KOPT-K1 (cell line): Measurements from ENCODE around the gene MGLL.

ENCODE experiments used
- H3K27ac ChIP-seq: fragments of 200-600 bp; sonication (generic); 2 replicates; pipeline ENCODE4 v1.5.1; 2016; ENCODE audit warnings: antibody characterized with exemption, mild to moderate bottlenecking, low read depth, low read length; ENCODE audit not compliant: poor library complexity, severe bottlenecking
- H3K36me3 ChIP-seq: fragments of 200-600 bp; sonication (generic); 2 replicates; pipeline ENCODE4 v1.5.1; 2017; ENCODE audit warnings: antibody characterized with exemption, mild to moderate bottlenecking, low read length, moderate library complexity; ENCODE audit not compliant: insufficient read depth
- H3K9me3 ChIP-seq: fragments of 200-600 bp; sonication (generic); 2 replicates; pipeline ENCODE4 v1.5.1; 2017; ENCODE audit warnings: antibody characterized with exemption, low read length, mild to moderate bottlenecking; ENCODE audit not compliant: insufficient read depth, poor library complexity, severe bottlenecking

MGLL gene

GRCh38 chr3:127734754-127735473 is 87.4 kb downstream of the MGLL start:
- Histone ChIP-seq H3K36me3 (no peaks in the 10 kb centered on the region), H3K9me3 (no peaks in the 10 kb centered on the region), H3K27ac (no peak overlapping the region)

- no peaks in the 10 kb centered on the region for H3K36me3 ChIP-seq
- no peak overlapping the region for H3K27ac ChIP-seq
- no peaks in the 10 kb centered on the region for H3K9me3 ChIP-seq
Observed at GRCh38 chr3:127734181-127734720, 88.1 kb downstream of the MGLL start.

- H3K36me3 ChIP-seq: no peaks in the 10 kb centered on the region
- no peak overlapping the region for H3K27ac ChIP-seq
- no peaks in the 10 kb centered on the region for H3K9me3 ChIP-seq
Observed at GRCh38 chr3:127733781-127734180, 88.5 kb downstream of the MGLL start.

- no peak overlapping the region for H3K27ac ChIP-seq
- no peaks in the 10 kb centered on the region for H3K9me3 ChIP-seq
Observed at GRCh38 chr3:127732879-127733350, 89.4 kb downstream of the MGLL start.

GRCh38 chr3:127732303-127732702 is 90.0 kb downstream of the MGLL start:
- no peaks in the 10 kb centered on the region for H3K36me3 ChIP-seq
- H3K9me3 ChIP-seq: no peaks in the 10 kb centered on the region
- H3K27ac ChIP-seq: no peak overlapping the region

More at GRCh38 chr3:127732879-127733350, 89.4 kb downstream of the MGLL start:
- no peaks in the 10 kb centered on the region for H3K36me3 ChIP-seq

- Histone ChIP-seq H3K27ac (no peak overlapping the region), H3K36me3 (no peaks in the 10 kb centered on the region), H3K9me3 (no peaks in the 10 kb centered on the region)
Observed at GRCh38 chr3:127731546-127732289, 90.6 kb downstream of the MGLL start.

- Histone ChIP-seq H3K27ac (no peak overlapping the region), H3K9me3 (no peaks in the 10 kb centered on the region), H3K36me3 (no peaks in the 10 kb centered on the region)
Observed at GRCh38 chr3:127730666-127731295, 91.5 kb downstream of the MGLL start.

- Histone ChIP-seq H3K27ac (no peak overlapping the region), H3K36me3 (no peaks in the 10 kb centered on the region), H3K9me3 (peaks cover under 1% of the 10 kb centered on the region)
Observed at GRCh38 chr3:127730171-127730570, 92.1 kb downstream of the MGLL start.

- Histone ChIP-seq H3K9me3 (peaks cover 6% of the 10 kb centered on the region), H3K27ac (no peak overlapping the region), H3K36me3 (no peaks in the 10 kb centered on the region)
Observed at GRCh38 chr3:127729556-127730056, 92.7 kb downstream of the MGLL start.

GRCh38 chr3:127728417-127729015 is 93.8 kb downstream of the MGLL start:
- peaks cover 13% of the 10 kb centered on the region for H3K9me3 ChIP-seq
- H3K27ac ChIP-seq: no peak overlapping the region

GRCh38 chr3:127726894-127727293 is 95.4 kb downstream of the MGLL start:
- no peak overlapping the region for H3K27ac ChIP-seq
- H3K36me3 ChIP-seq: no peaks in the 10 kb centered on the region
- peaks cover 13% of the 10 kb centered on the region for H3K9me3 ChIP-seq

More at GRCh38 chr3:127728417-127729015, 93.8 kb downstream of the MGLL start:
- H3K36me3 ChIP-seq: no peaks in the 10 kb centered on the region

- H3K36me3 ChIP-seq: no peaks in the 10 kb centered on the region
- peaks cover 13% of the 10 kb centered on the region for H3K9me3 ChIP-seq
- no peak overlapping the region for H3K27ac ChIP-seq
Observed at GRCh38 chr3:127723011-127723567, 99.2 kb downstream of the MGLL start.

- Histone ChIP-seq H3K36me3 (no peaks in the 10 kb centered on the region), H3K9me3 (peaks cover 13% of the 10 kb centered on the region), H3K27ac (no peak overlapping the region)
Observed at GRCh38 chr3:127722091-127722784, 100.1 kb downstream of the MGLL start.
